ENCODE data around the gene OXER1. TPM values are rescaled to one million over a fixed set of nuclear protein-coding genes. Genes with fewer than 3 reads are reported as not detected.

OXER1 gene, protein sequence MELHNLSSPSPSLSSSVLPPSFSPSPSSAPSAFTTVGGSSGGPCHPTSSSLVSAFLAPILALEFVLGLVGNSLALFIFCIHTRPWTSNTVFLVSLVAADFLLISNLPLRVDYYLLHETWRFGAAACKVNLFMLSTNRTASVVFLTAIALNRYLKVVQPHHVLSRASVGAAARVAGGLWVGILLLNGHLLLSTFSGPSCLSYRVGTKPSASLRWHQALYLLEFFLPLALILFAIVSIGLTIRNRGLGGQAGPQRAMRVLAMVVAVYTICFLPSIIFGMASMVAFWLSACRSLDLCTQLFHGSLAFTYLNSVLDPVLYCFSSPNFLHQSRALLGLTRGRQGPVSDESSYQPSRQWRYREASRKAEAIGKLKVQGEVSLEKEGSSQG
- total RNA-seq = under 0.01 TPM in 1 of 2 replicates, not detected in the other

DNA sequence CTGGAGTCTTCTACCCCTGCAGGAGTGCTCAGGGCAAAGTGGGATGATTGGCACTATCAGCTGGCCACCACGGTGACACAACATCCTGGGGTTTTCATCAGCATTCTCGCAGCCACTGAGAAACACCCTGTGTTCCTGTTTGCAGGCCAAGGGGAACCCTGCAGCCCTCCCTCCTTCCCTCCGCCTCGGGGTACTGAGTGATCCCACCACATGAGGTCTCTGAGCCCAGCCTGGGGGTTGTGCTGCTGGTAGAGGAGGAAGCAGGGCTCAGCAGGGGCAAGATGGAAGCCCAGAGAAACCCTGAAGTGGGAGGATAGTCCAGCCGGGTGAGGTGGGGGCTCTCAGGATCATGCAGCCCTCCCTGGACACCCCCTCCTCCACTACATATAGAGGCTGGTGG, at the start of gene OXER1:
TSS of gene OXER1 (minus strand) at position 40 of the 400 bp plus-strand sequence. CDS start 73 bp downstream, outside the sequence.

DNA sequence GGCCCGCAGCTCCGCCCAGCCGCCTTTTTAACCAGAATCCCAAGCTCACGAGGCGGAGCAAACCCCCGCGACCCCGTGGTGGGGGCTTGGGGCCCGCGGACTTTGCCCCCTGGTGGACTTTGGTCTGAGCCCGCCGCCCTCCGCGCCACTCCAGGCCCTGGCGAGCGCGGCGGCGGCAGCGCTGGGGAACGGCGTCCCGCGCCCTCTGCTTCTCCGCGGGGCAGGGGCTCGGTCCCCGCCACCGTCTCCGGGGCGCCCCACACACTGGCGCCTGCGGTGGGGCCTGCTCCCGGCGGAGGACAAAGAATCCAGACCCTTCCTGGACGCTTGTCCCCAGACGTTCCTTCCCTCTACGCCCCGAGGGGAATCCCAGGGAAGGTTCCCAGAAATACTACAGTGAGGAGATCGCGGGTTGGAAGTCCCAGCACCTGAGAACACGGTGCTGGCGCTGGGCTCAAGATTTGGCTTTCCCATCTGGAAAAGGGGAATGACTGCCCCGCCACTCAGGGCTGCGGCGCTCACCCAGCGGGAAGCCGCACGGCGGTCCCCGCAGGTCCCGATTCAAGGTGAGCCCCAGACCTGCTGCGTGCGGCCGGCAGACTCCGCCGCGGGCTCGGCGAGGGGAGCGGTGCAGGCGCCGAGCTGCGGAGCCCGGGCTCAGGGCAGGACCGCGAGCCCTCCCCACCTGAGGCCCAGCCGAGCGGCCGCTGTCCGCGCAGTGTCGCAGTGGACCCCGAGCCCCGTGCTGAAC, 28.8 kb upstream of the OXER1 start, which contains the start of gene HAAO:
TSS of gene HAAO (minus strand) at position 1 of the 751 bp plus-strand sequence. CDS start 47 bp downstream, outside the sequence.

Other genes with a start within 250 kb of the OXER1 start
- 25.4 and 26.5 TPM in 2 replicates for gene MTA3, start 195.5 kb downstream of the OXER1 start, total RNA-seq
- 0.46 and 1.8 TPM in 2 replicates for gene HAAO, start 28.4 kb upstream of the OXER1 start, total RNA-seq

Data from smooth muscle cell of bladder (primary cell).